ENCODE measurements around the gene DLG2. TPM values are rescaled to one million over a fixed set of nuclear protein-coding genes. Genes with fewer than 3 reads are reported as not detected.
"Not testable (repeated sequence)": the region's sequence is repeated elsewhere in the genome, so short reads cannot be mapped to it uniquely, and the experiment has no call there.

The DLG2 gene
- total and polyA plus RNA-seq, 4 experiments from 2014 or later = 0.78 to 2.7 (median 1.9) TPM

DNA sequence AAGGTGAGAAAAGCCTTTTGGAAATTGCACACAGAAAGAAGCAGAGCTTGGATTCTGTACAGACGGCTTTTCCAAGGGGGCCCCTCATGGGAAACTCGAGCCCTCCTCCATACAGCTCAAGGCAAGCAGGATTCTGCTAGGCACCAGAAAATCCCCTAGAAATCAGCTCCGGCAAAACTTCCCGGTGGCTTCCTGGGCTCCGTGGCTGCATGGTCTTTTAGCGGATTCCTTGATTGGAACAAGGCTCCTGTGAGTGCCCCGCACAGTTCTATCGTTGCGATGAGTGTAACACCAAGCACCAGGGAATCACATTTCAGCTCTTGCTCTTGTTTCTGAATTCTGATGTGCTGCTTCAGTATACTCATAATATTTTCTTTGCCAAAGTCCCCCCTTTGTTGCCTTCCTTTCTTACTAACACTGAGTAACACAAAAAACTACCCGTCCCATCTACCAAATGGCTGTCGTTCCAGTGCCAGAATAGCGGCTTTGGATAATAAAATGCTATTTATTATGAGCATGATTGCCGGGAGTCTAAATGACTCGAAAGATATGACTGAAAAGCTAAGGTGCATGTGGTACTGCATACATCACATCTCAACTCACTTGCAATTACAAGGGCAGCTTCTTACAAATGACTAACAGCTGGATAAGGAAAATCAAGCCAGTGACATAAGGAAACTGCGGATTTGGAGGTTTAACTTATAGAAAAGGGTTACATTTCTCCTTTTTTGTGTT lies 494.1 kb downstream of the DLG2 start:
- Histone ChIP-seq H3K27ac (ENCODE audit: low read depth, low read length) (no peak overlapping the region), H3K36me3 (ENCODE audit: insufficient read depth, low read length) (no peaks in the 10 kb centered on the region), H3K4me1 (ENCODE audit: insufficient read depth, low read length) (no peaks in the 10 kb centered on the region), H3K27me3 (ENCODE audit: insufficient read depth, low read length) (no peaks in the 10 kb centered on the region), H3K4me3 (ENCODE audit: low read length in 2 of 2) (no peak overlapping the region), H3K9me3 (ENCODE audit: control insufficient read depth in 1 of 2, low read length in 2 of 2) (no peaks in the 10 kb centered on the region)
- H3K4me1 Mint-ChIP-seq = no peaks in the 10 kb centered on the region
- POLR2A ChIA-PET (ENCODE audit: partially characterized antibody) = no interaction called here
- no peak for DNase-seq
- intact Hi-C loops (cut with micrococcal nuclease) = no loop called here
- CTCF ChIA-PET (ENCODE audit: partially characterized antibody) = no interaction called here
- no peak overlapping the region for H3K4me3 Mint-ChIP-seq
- no peak overlapping the region for H3K27ac Mint-ChIP-seq
- peaks cover 2 to 40% (median 26%) of the 10 kb centered on the region in 8 donors for H3K9me3 Mint-ChIP-seq
- H3K36me3 Mint-ChIP-seq = no peaks in the 10 kb centered on the region
- H3K27me3 Mint-ChIP-seq = no peaks in the 10 kb centered on the region

DNA sequence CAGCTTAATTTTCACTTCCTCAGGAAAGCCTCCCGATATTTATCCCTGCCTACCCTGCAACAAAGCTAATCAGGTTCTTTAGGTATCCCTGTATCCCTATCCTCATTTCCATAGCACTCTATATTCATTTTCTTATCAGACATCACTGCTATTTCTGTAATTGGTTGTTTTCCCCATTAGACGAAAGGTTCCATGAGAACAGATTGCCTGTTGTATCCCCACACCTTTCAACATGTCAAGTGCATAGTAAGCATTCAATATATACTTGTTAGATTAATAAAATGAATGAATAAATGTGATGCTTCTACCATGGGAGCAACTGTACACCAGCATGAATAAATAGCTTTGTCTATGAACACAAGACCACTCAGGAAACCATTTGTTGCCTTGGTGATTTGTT lies 499.8 kb downstream of the DLG2 start:
- H3K27me3 ChIP-seq (ENCODE audit: insufficient read depth, low read length) = no peaks in the 10 kb centered on the region
- Mint-ChIP-seq H3K9me3 (peaks cover 2 to 43% (median 27%) of the 10 kb centered on the region in 8 donors), H3K36me3 (no peaks in the 10 kb centered on the region), H3K27me3 (no peaks in the 10 kb centered on the region), H3K4me1 (no peaks in the 10 kb centered on the region), H3K27ac (no peak overlapping the region), H3K4me3 (no peak overlapping the region)
- CTCF ChIA-PET (ENCODE audit: partially characterized antibody) = no interaction called here
- no peak for DNase-seq
- H3K9me3 ChIP-seq (ENCODE audit: control insufficient read depth in 1 of 2, low read length in 2 of 2) = peaks cover 0 to 6% of the 10 kb centered on the region in 2 donors
- no peak overlapping the region for H3K4me3 ChIP-seq (ENCODE audit: low read length in 2 of 2)
- H3K4me1 ChIP-seq (ENCODE audit: insufficient read depth, low read length) = no peaks in the 10 kb centered on the region
- no peaks in the 10 kb centered on the region for H3K36me3 ChIP-seq (ENCODE audit: insufficient read depth, low read length)
- intact Hi-C loops (cut with micrococcal nuclease) = no loop called here
- POLR2A ChIA-PET (ENCODE audit: partially characterized antibody) = no interaction called here
- H3K27ac ChIP-seq (ENCODE audit: low read depth, low read length) = no peak overlapping the region

DNA sequence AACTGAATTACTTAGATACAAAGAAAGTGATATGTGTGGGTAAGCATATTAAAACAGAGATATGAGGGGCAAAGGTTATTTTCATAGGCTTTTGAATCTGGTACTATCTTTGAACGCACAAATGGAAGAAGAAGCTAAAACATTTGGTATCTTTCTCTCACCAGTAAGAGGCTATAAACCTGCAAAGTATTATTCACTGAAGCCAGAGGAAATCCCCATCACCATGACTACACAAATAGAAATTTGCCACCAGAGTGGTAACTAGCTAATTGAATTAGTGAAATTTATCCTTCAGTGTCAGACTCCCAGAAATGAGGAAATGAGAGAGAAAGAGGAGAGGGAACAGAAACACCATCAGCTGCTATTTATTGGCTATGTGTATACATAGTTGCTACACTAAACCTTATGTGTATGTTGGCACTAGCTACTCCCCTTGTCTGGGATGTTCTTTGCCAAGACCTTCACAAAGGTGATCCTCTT lies 503.4 kb downstream of the DLG2 start:
- no peak overlapping the region for H3K27ac ChIP-seq (ENCODE audit: low read depth, low read length)
- no peaks in the 10 kb centered on the region for H3K4me1 Mint-ChIP-seq
- POLR2A ChIA-PET (ENCODE audit: partially characterized antibody) = no interaction called here

DNA sequence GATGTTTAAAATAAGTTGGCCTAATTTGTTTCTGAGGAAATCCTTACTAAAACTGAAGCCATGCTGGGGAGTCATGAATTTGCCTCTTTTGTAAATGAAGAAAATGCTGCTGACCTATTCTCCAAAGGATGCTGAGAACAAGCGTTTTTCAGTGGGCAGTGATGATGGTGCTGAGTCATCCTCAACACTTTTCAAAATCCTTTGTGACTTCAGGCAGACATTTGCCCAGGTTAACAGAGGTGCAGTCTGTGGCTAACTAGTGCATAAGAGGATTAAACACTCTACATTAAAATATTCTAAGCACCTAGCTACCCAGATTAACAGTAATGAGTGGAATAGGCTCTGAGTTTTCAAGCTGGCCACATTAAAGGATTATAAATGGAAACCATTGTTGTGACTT lies 509.0 kb downstream of the DLG2 start:
- Mint-ChIP-seq H3K4me1 (no peaks in the 10 kb centered on the region), H3K4me3 (no peak overlapping the region), H3K27me3 (no peaks in the 10 kb centered on the region), H3K27ac (no peak overlapping the region), H3K9me3 (peaks cover 6 to 35% (median 29%) of the 10 kb centered on the region in 8 donors), H3K36me3 (no peaks in the 10 kb centered on the region)
- Histone ChIP-seq H3K9me3 (ENCODE audit: control insufficient read depth in 1 of 2, low read length in 2 of 2) (no peaks in the 10 kb centered on the region), H3K4me3 (ENCODE audit: low read length in 2 of 2) (no peak overlapping the region), H3K4me1 (ENCODE audit: insufficient read depth, low read length) (no peaks in the 10 kb centered on the region), H3K27ac (ENCODE audit: low read depth, low read length) (no peak overlapping the region), H3K27me3 (ENCODE audit: insufficient read depth, low read length) (no peaks in the 10 kb centered on the region), H3K36me3 (ENCODE audit: insufficient read depth, low read length) (no peaks in the 10 kb centered on the region)
- DNase-seq = no peak
- ChIA-PET POLR2A (ENCODE audit: partially characterized antibody) (no interaction called here), CTCF (ENCODE audit: partially characterized antibody) (no interaction called here)
- intact Hi-C loops (cut with micrococcal nuclease) = no loop called here

More for the DNA sequence above, 503.4 kb downstream of the DLG2 start:
- Mint-ChIP-seq H3K9me3 (peaks cover 4 to 47% (median 30%) of the 10 kb centered on the region in 8 donors), H3K4me3 (no peak overlapping the region), H3K27ac (no peak overlapping the region), H3K27me3 (no peaks in the 10 kb centered on the region), H3K36me3 (no peaks in the 10 kb centered on the region)
- peaks cover 0 to 6% of the 10 kb centered on the region in 2 donors for H3K9me3 ChIP-seq (ENCODE audit: control insufficient read depth in 1 of 2, low read length in 2 of 2)
- no peak for DNase-seq
- no peaks in the 10 kb centered on the region for H3K36me3 ChIP-seq (ENCODE audit: insufficient read depth, low read length)
- H3K4me1 ChIP-seq (ENCODE audit: insufficient read depth, low read length) = no peaks in the 10 kb centered on the region
- H3K4me3 ChIP-seq (ENCODE audit: low read length in 2 of 2) = no peak overlapping the region
- no peaks in the 10 kb centered on the region for H3K27me3 ChIP-seq (ENCODE audit: insufficient read depth, low read length)
- intact Hi-C loops (cut with micrococcal nuclease) = no loop called here
- CTCF ChIA-PET (ENCODE audit: partially characterized antibody) = no interaction called here

DNA sequence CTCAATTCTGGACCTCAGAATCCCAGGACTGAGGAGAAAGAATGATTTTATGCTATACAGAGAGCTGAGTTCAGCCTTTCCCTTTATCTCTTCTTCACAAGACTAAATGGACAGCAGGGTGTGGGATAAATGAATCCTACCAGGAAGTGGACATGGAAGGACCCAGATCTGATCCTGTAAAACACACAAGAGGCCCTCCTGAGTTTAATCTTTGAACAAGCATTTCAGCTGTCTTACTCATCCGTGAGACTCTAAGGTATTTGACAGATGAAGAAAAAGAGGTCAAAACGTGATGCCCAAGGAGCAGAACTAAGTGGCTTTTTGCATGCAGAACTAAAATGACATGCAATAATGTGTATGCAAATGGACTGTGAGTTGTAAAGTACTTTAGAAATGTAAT lies 511.3 kb downstream of the DLG2 start:
- Mint-ChIP-seq H3K4me1 (no peaks in the 10 kb centered on the region), H3K9me3 (peaks cover 3 to 31% (median 21%) of the 10 kb centered on the region in 8 donors), H3K36me3 (no peaks in the 10 kb centered on the region), H3K27ac (no peak overlapping the region), H3K27me3 (no peaks in the 10 kb centered on the region), H3K4me3 (no peak overlapping the region)
- intact Hi-C loops (cut with micrococcal nuclease) = no loop called here
- ChIA-PET CTCF (ENCODE audit: partially characterized antibody) (no interaction called here), POLR2A (ENCODE audit: partially characterized antibody) (no interaction called here)
- Histone ChIP-seq H3K27me3 (ENCODE audit: insufficient read depth, low read length) (no peaks in the 10 kb centered on the region), H3K27ac (ENCODE audit: low read depth, low read length) (no peak overlapping the region), H3K36me3 (ENCODE audit: insufficient read depth, low read length) (no peaks in the 10 kb centered on the region), H3K4me1 (ENCODE audit: insufficient read depth, low read length) (no peaks in the 10 kb centered on the region), H3K9me3 (ENCODE audit: control insufficient read depth in 1 of 2, low read length in 2 of 2) (no peaks in the 10 kb centered on the region), H3K4me3 (ENCODE audit: low read length in 2 of 2) (no peak overlapping the region)
- no peak for DNase-seq

DNA sequence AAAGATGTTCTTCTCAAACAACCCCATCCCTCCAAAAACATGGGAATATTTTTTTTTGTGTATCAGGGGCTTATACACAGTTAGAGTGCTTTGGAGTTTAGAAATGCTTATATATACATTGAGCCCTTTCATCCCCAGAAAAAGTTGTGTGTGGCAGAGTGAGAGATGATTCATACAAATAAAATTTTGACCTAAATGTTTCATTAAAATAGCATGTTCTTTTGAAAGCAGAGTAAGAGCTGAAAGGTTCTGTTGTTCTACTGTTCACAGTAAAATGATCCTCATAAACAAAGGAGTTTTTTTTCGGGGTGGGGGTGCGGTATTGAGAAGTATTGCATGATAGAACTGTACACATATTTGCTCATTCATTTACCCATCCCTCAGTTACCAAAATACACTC lies 512.4 kb downstream of the DLG2 start:
- Mint-ChIP-seq H3K4me1 (no peaks in the 10 kb centered on the region), H3K27ac (no peak overlapping the region), H3K9me3 (peaks cover 5 to 31% (median 22%) of the 10 kb centered on the region in 8 donors), H3K36me3 (no peaks in the 10 kb centered on the region), H3K27me3 (no peaks in the 10 kb centered on the region), H3K4me3 (no peak overlapping the region)
- intact Hi-C loops (cut with micrococcal nuclease) = no loop called here
- Histone ChIP-seq H3K4me3 (ENCODE audit: low read length in 2 of 2) (no peak overlapping the region), H3K4me1 (ENCODE audit: insufficient read depth, low read length) (no peaks in the 10 kb centered on the region), H3K9me3 (ENCODE audit: control insufficient read depth in 1 of 2, low read length in 2 of 2) (no peaks in the 10 kb centered on the region), H3K27me3 (ENCODE audit: insufficient read depth, low read length) (no peaks in the 10 kb centered on the region), H3K36me3 (ENCODE audit: insufficient read depth, low read length) (no peaks in the 10 kb centered on the region), H3K27ac (ENCODE audit: low read depth, low read length) (no peak overlapping the region)
- CTCF ChIA-PET (ENCODE audit: partially characterized antibody) = no interaction called here
- DNase-seq = no peak
- POLR2A ChIA-PET (ENCODE audit: partially characterized antibody) = no interaction called here

DNA sequence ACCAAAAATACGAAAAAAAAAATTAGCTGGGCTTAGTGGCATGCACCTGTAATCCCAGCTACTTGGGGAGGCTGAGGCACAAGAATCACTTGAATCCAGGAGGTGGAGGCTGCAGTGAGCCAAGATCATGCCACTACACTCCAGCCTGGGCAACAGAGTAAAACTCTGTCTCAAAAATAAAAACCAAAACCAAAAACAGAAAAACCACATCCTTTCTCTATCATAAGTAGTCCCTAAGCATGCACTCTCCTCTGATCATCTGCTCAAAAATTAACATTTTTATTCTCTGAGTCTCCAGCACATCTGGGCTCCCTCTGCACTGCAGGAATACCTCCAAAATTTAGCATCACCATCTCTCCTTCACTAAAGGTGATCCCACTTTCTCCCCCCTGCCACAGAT lies 516.9 kb downstream of the DLG2 start:
- DNase-seq; H3K9me3 ChIP-seq (ENCODE audit: control insufficient read depth in 1 of 2, low read length in 2 of 2); POLR2A ChIA-PET (ENCODE audit: partially characterized antibody); H3K4me3 ChIP-seq (ENCODE audit: low read length in 2 of 2); H3K27me3 Mint-ChIP-seq; H3K36me3 Mint-ChIP-seq; intact Hi-C loops (cut with micrococcal nuclease); H3K4me3 Mint-ChIP-seq; H3K4me1 ChIP-seq (ENCODE audit: insufficient read depth, low read length); H3K36me3 ChIP-seq (ENCODE audit: insufficient read depth, low read length); CTCF ChIA-PET (ENCODE audit: partially characterized antibody); H3K27me3 ChIP-seq (ENCODE audit: insufficient read depth, low read length); H3K4me1 Mint-ChIP-seq; H3K27ac ChIP-seq (ENCODE audit: low read depth, low read length): not testable (repeated sequence)
- H3K9me3 Mint-ChIP-seq = peaks cover 7 to 34% (median 25%) of the 10 kb centered on the region in 8 donors
- peak overlapping the region in 1 of 7 donors; percentile 12 for H3K27ac Mint-ChIP-seq

All from CD4-positive, alpha-beta memory T cell (primary cell).